D341Med (cell line): ENCODE measurements around the gene SKA1.
A peak's percentile ranks its signal among the peaks of the same experiment; 100 is the strongest.

Experiments used
- DNase-seq: peaks from one replicate; pipeline ENCODE4 v3.0.0; 2012; ENCODE audit warnings: low spot score

The SKA1 gene

GRCh38 chr18:50374753-50375391 lies at the start of gene SKA1:
SKA1 (plus strand) TSS chr18:50375046; CDS start chr18:50375831, 785 bp downstream.
- DNase-seq, result peak; percentile 100

- DNase-seq, result no peak
Observed at GRCh38 chr18:50327983-50328382, 46.9 kb upstream of the SKA1 start.

GRCh38 chr18:50330176-50330575 lies 44.7 kb upstream of the SKA1 start:
- DNase-seq, result no peak

GRCh38 chr18:50331691-50332090 lies 43.2 kb upstream of the SKA1 start:
- no peak for DNase-seq

GRCh38 chr18:50334546-50335152 lies 40.2 kb upstream of the SKA1 start:
- DNase-seq, result no peak

- DNase-seq, result no peak
Observed at GRCh38 chr18:50338122-50338521, 36.7 kb upstream of the SKA1 start.

- no peak for DNase-seq
Observed at GRCh38 chr18:50338715-50339114, 36.1 kb upstream of the SKA1 start.

GRCh38 chr18:50340078-50340477 lies 34.8 kb upstream of the SKA1 start:
- DNase-seq, result peak; percentile 41

- no peak for DNase-seq
Observed at GRCh38 chr18:50341443-50341842, 33.4 kb upstream of the SKA1 start.

- no peak for DNase-seq
Observed at GRCh38 chr18:50350699-50351098, 24.1 kb upstream of the SKA1 start.

GRCh38 chr18:50356036-50356945 lies 18.6 kb upstream of the SKA1 start:
- DNase-seq, result no peak

- no peak for DNase-seq
Observed at GRCh38 chr18:50358844-50359243, 16.0 kb upstream of the SKA1 start.

- no peak for DNase-seq
Observed at GRCh38 chr18:50359806-50360205, 15.0 kb upstream of the SKA1 start.

- DNase-seq, result no peak
Observed at GRCh38 chr18:50360611-50361010, 14.2 kb upstream of the SKA1 start.

GRCh38 chr18:50369672-50370071 lies 5.2 kb upstream of the SKA1 start:
- DNase-seq, result no peak

- no peak for DNase-seq
Observed at GRCh38 chr18:50372743-50373142, 2.1 kb upstream of the SKA1 start.

- no peak for DNase-seq
Observed at GRCh38 chr18:50373561-50374219, 1.2 kb upstream of the SKA1 start.

GRCh38 chr18:50374220-50374752 lies 560 bp upstream of the SKA1 start:
- no peak for DNase-seq

GRCh38 chr18:50377061-50377798 lies 2.4 kb downstream of the SKA1 start:
- DNase-seq, result no peak

- no peak for DNase-seq
Observed at GRCh38 chr18:50388988-50389387, 14.1 kb downstream of the SKA1 start.

GRCh38 chr18:50393802-50394201 lies 19.0 kb downstream of the SKA1 start:
- DNase-seq, result no peak
